Epithelial cell of proximal tubule (primary cell): ENCODE results near the gene SLC12A8. TPM values are rescaled to one million over a fixed set of nuclear protein-coding genes. Genes with fewer than 3 reads are reported as not detected.

Experiments used
- DNase-seq: peaks from one replicate; pipeline ENCODE4 v3.0.0-alpha.2; 2011; ENCODE audit warnings: low read depth
- H3K4me3 ChIP-seq: 2 replicates; pipeline ENCODE4 v1.5.1; 2011; ENCODE audit warnings: low read depth, mild to moderate bottlenecking, low read length
- CTCF ChIP-seq: conservative IDR thresholded peaks from 2 replicates; pipeline ENCODE4 v1.5.1; 2012; ENCODE audit warnings: low read depth, mild to moderate bottlenecking, low read length
- total RNA-seq: library from RNA; depleted of rRNA; stranded (reverse); fragments of >200 nt; gene quantifications from 2 replicates; pipeline ENCODE4 v1.2.3, GENCODE V29; 2015

Gene SLC12A8
- total RNA-seq, 1 donor from 2014 or later, result 17.9 TPM

GRCh38 chr3:125033616-125034015, 178.9 kb downstream of the SLC12A8 start:
- no peak for TF ChIP-seq CTCF
- DNase-seq, result no peak

DNA sequence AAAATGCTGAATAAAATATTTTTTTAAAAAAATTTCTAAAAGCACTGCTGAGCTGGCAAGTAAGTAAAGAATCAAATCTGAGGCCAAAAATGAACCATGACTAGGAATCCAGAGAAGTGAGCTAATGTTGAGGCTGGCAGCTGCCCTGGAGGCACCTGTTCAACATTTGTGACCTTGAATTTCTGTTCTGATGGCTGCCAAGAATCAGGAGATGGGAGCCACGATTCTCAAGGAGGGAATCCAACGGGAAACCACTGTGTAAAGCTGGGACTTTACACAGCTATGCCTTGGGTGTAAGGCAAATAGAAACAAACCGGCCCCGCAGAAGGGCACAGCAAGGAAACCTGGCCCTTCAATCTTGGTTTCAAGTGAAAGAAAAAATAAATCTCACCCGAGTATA, 179.4 kb downstream of the SLC12A8 start:
- no peak for TF ChIP-seq CTCF
- DNase-seq, result no peak
- H3K4me3 ChIP-seq, result no peak overlapping the region

More at GRCh38 chr3:125033616-125034015, 178.9 kb downstream of the SLC12A8 start:
- no peak overlapping the region for H3K4me3 ChIP-seq

- TF ChIP-seq CTCF, result no peak
- H3K4me3 ChIP-seq, result no peak overlapping the region
Observed at GRCh38 chr3:125032683-125033082, 179.9 kb downstream of the SLC12A8 start.

More at GRCh38 chr3:125032683-125033082, 179.9 kb downstream of the SLC12A8 start:
- no peak for DNase-seq

Other genes with a start within 250 kb of the SLC12A8 start
- 17.6 and 19.6 TPM in 2 replicates for gene HEG1, start 156.8 kb downstream of the SLC12A8 start, total RNA-seq
- gene ZNF148, start 162.6 kb upstream of the SLC12A8 start, total RNA-seq, result 14.7 and 16.3 TPM in 2 replicates